Panc1 (cell line): ENCODE data around the gene ATXN2.
A peak's percentile ranks its signal among the peaks of the same experiment; 100 is the strongest.

ENCODE experiments used
- CTCF ChIP-seq: fragments of 450-650 bp; IDR thresholded peaks from 2 replicates; pipeline ENCODE4 v1.5.1; 2017; ENCODE audit warnings: mild to moderate bottlenecking
- POLR2AphosphoS5 ChIP-seq: IDR thresholded peaks from 2 replicates; pipeline ENCODE4 v1.6.1; 2012; ENCODE audit warnings: mild to moderate bottlenecking, low read depth, low read length, moderate library complexity

- TF ChIP-seq CTCF (no peak), POLR2AphosphoS5 (peak; percentile 21; the same call in 1 of the 2 replicates)
Measured at GRCh38 chr12:111439657-111440151, 159.4 kb downstream of the ATXN2 start.
